Muscle layer of colon (tissue), 2 donors: ENCODE results near the gene RRP9.

Experiments
- H3K27ac ChIP-seq: one replicate; pipeline ENCODE4 v1.7.0; 2013; ENCODE audit warnings: low read depth, mild to moderate bottlenecking, low read length, moderate library complexity
- H3K27me3 ChIP-seq, 2 donors: one replicate each; pipeline ENCODE4 v1.7.0; 2013; ENCODE audit warnings: low read length in 2 of 2, mild to moderate bottlenecking in 2 of 2; ENCODE audit not compliant: insufficient read depth in 2 of 2, control insufficient read depth in 1 of 2
- H3K36me3 ChIP-seq: one replicate; pipeline ENCODE4 v1.7.0; 2013; ENCODE audit warnings: mild to moderate bottlenecking, low read length; ENCODE audit not compliant: insufficient read depth
- H3K4me1 ChIP-seq: one replicate; pipeline ENCODE4 v1.7.0; 2013; ENCODE audit warnings: mild to moderate bottlenecking, low read length; ENCODE audit not compliant: insufficient read depth
- H3K4me3 ChIP-seq, 2 donors: one replicate each; pipeline ENCODE4 v1.7.0; 2013; ENCODE audit warnings: low read length in 2 of 2, low read depth in 1 of 2, mild to moderate bottlenecking in 1 of 2, moderate library complexity in 1 of 2
- H3K9ac ChIP-seq: one replicate; pipeline ENCODE4 v1.7.0; 2013; ENCODE audit warnings: low read length
- H3K9me3 ChIP-seq: one replicate; pipeline ENCODE4 v1.7.0; 2013; ENCODE audit warnings: mild to moderate bottlenecking, low read length
- donor health status: abdominal sarcoma.
- donor health status: Adenocarcinoma of cecum.

Gene RRP9

GRCh38 chr3:51949121-51949520 lies 7.4 kb upstream of the RRP9 start:
- Histone ChIP-seq H3K27me3 (no peaks in the 10 kb centered on the region), H3K4me1 (no peaks in the 10 kb centered on the region), H3K36me3 (peaks cover 25% of the 10 kb centered on the region), H3K9ac (no peak overlapping the region), H3K9me3 (no peaks in the 10 kb centered on the region), H3K4me3 (no peak overlapping the region), H3K27ac (no peak overlapping the region)

GRCh38 chr3:51948016-51948580 lies 6.4 kb upstream of the RRP9 start:
- Histone ChIP-seq H3K4me1 (peaks cover 5% of the 10 kb centered on the region), H3K9me3 (no peaks in the 10 kb centered on the region), H3K36me3 (peaks cover 25% of the 10 kb centered on the region), H3K27me3 (no peaks in the 10 kb centered on the region), H3K27ac (no peak overlapping the region), H3K4me3 (no peak overlapping the region), H3K9ac (no peak overlapping the region)

- peaks cover 12% of the 10 kb centered on the region for H3K4me1 ChIP-seq
- H3K27me3 ChIP-seq = no peaks in the 10 kb centered on the region
- H3K9ac ChIP-seq = no peak overlapping the region
- no peak overlapping the region for H3K4me3 ChIP-seq
- no peaks in the 10 kb centered on the region for H3K9me3 ChIP-seq
- H3K36me3 ChIP-seq = peaks cover 25% of the 10 kb centered on the region
- no peak overlapping the region for H3K27ac ChIP-seq
These were observed 5.7 kb upstream of the RRP9 start for GRCh38 chr3:51947215-51947900.

- H3K27ac ChIP-seq = no peak overlapping the region
- peaks cover 13% of the 10 kb centered on the region for H3K4me1 ChIP-seq
- H3K9me3 ChIP-seq = no peaks in the 10 kb centered on the region
- peaks cover 25% of the 10 kb centered on the region for H3K36me3 ChIP-seq
- no peaks in the 10 kb centered on the region for H3K27me3 ChIP-seq
- no peak overlapping the region for H3K9ac ChIP-seq
- H3K4me3 ChIP-seq = no peak overlapping the region
These were observed 5.1 kb upstream of the RRP9 start for GRCh38 chr3:51946796-51947195.

DNA sequence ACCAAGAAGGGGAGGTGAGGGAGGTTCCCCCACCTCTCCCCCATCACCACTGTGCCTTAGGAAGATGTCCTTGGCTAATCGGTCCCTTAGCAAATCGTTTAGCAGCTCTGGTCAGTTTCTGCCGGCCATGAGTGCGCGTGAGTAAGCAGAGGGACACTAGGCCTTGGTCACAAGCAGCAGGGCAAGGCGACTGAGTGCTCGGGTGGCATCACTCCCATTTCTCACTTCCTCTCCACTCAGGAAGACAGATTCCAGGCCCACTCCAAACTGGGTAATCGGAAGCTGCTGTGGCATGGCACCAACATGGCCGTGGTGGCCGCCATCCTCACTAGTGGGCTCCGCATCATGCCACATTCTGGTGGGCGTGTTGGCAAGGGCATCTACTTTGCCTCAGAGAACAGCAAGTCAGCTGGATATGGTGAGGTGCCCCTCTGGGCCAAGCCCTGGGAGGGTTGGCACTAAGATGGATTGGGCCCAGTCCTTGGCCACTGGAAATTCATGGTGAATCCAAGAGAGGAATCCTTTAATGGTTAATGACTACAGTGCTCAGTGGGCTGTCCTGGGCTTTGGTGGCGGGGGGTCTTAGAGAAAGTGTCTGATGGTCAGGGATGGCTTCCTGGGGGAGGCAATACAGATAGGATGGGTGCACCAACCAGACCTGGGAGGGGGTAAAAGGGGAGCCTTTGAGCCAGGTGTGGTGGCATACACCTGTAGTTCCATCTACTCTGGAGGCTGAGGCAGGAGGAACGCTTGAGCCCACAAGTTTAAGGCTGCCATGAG lies 4.4 kb upstream of the RRP9 start:
- H3K9ac ChIP-seq = no peak overlapping the region
- H3K4me1 ChIP-seq = peaks cover 16% of the 10 kb centered on the region
- peaks cover 25% of the 10 kb centered on the region for H3K36me3 ChIP-seq
- H3K4me3 ChIP-seq = no peak overlapping the region
- H3K9me3 ChIP-seq = no peaks in the 10 kb centered on the region
- H3K27ac ChIP-seq = no peak overlapping the region
- H3K27me3 ChIP-seq = no peaks in the 10 kb centered on the region

GRCh38 chr3:51945031-51945840 lies 3.5 kb upstream of the RRP9 start:
- peaks cover 25% of the 10 kb centered on the region for H3K4me1 ChIP-seq
- peaks cover 25% of the 10 kb centered on the region for H3K36me3 ChIP-seq
- no peak overlapping the region for H3K27ac ChIP-seq
- no peaks in the 10 kb centered on the region for H3K9me3 ChIP-seq
- H3K4me3 ChIP-seq = no peak overlapping the region
- no peaks in the 10 kb centered on the region for H3K27me3 ChIP-seq
- H3K9ac ChIP-seq = no peak overlapping the region

GRCh38 chr3:51944451-51945021 lies 2.8 kb upstream of the RRP9 start:
- peaks cover 25% of the 10 kb centered on the region for H3K36me3 ChIP-seq
- peaks cover 29% of the 10 kb centered on the region for H3K4me1 ChIP-seq
- H3K4me3 ChIP-seq = no peak overlapping the region
- H3K27ac ChIP-seq = no peak overlapping the region
- H3K9ac ChIP-seq = no peak overlapping the region
- H3K9me3 ChIP-seq = no peaks in the 10 kb centered on the region
- no peaks in the 10 kb centered on the region for H3K27me3 ChIP-seq

GRCh38 chr3:51943451-51944391 lies 2.0 kb upstream of the RRP9 start:
- Histone ChIP-seq H3K36me3 (peaks cover 18% of the 10 kb centered on the region), H3K4me3 (peak overlapping the region in 1 of 2 donors; percentile 62), H3K9ac (peak overlapping the region; percentile 92), H3K9me3 (no peaks in the 10 kb centered on the region), H3K27ac (no peak overlapping the region), H3K4me1 (peaks cover 29% of the 10 kb centered on the region), H3K27me3 (no peaks in the 10 kb centered on the region)

DNA sequence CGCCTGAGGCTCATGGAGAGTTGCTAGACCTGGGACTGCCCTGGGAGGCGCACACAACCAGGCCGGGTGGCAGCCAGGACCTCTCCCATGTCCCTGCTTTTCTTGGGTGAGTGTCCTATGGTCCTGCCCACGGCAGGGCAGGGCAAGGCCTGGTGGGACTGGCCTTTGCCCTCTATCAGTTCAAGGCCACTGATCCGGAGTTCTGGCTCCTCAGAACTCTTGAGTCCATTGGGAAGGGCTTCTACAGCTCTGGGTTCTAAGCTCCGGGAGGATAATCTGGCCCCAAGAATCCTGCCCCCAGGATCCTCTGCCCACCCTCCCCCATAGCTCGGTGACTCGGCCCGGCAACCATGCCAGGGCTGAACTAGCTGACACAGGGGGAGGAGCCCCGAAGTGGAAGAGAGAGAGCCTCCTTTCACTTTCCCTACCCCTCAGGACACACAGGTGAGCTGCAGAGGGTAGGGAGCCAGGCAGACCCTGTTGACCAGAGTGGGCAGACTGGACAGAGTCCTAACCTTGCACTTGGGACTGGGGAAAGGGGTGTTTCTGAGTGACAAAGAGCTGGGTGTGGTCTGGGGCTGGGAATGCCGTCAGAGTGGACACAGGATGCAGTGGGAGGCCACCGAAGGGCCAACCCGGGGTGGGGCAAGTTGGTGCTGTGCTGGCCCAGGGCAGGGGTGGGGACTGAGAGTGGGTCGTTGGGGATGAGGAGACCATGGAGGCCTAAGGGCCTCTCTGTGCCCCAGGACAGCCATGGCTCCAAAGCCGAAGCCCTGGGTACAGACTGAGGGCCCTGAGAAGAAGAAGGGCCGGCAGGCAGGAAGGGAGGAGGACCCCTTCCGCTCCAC lies 1.1 kb upstream of the RRP9 start:
- Histone ChIP-seq H3K36me3 (peaks cover 13% of the 10 kb centered on the region), H3K9ac (peak overlapping the region; percentile 92), H3K4me3 (peak overlapping the region; percentile 50 to 62), H3K27ac (peak overlapping the region; percentile 100), H3K9me3 (no peaks in the 10 kb centered on the region), H3K27me3 (no peaks in the 10 kb centered on the region), H3K4me1 (peaks cover 29% of the 10 kb centered on the region)

DNA sequence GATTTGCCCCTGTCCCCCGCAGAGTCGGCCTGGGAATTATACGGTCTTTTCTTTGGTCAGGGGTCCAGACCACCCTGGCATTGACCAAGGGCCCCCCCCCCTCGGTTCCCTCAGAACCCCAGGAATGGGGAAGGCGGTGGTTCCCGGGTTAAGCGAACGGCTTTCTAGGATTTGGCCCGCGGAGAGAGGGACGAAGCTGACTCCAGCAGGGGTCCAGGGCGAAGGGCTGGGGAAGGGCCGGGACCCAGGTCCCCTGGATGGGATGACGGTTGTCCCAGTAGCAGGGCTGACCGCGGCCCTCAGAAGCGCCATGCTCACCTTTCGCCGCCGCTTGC lies 274 bp downstream of the RRP9 start:
- peak overlapping the region; percentile 64 for H3K9ac ChIP-seq
- H3K4me1 ChIP-seq = peaks cover 29% of the 10 kb centered on the region
- peak overlapping the region; percentile 74 to 75 for H3K4me3 ChIP-seq
- peaks cover 26% of the 10 kb centered on the region for H3K36me3 ChIP-seq
- peak overlapping the region; percentile 70 for H3K27ac ChIP-seq
- no peaks in the 10 kb centered on the region for H3K27me3 ChIP-seq
- no peaks in the 10 kb centered on the region for H3K9me3 ChIP-seq
